Thyroid gland (tissue), 4 donors: Measurements from ENCODE around the gene MYO16. TPM values are rescaled to one million over a fixed set of nuclear protein-coding genes. Genes with fewer than 3 reads are reported as not detected.

ENCODE experiments used
- DNase-seq, 2 donors: peaks; one replicate each; pipeline ENCODE4 v3.0.0-alpha.2; 2019
- H3K27ac ChIP-seq, 3 donors: fragments of 200-600 bp; sonication (generic); 1 replicate in 2 of 3; 2 replicates in 1 of 3; pipeline ENCODE4 v1.5.1; 2016 to 2019; ENCODE audit warnings: mild to moderate bottlenecking in 1 of 3, moderate library complexity in 1 of 3
- H3K27me3 ChIP-seq: fragments of 200-600 bp; sonication (generic); one replicate; pipeline ENCODE4 v1.5.1; 2019
- H3K36me3 ChIP-seq, 2 donors: fragments of 200-600 bp; sonication (generic); one replicate each; pipeline ENCODE4 v1.5.1; 2016 to 2019
- H3K4me1 ChIP-seq, 2 donors: fragments of 200-600 bp; sonication (generic); one replicate each; pipeline ENCODE4 v1.5.1; 2017 to 2019
- H3K4me3 ChIP-seq, 3 donors: fragments of 200-600 bp; sonication (generic); replicated peaks in 1 of 3; 1 replicate in 2 of 3; 2 replicates in 1 of 3; pipeline ENCODE4 v1.5.1; 2016; ENCODE audit warnings: mild to moderate bottlenecking in 1 of 3
- H3K9me3 ChIP-seq: fragments of 200-600 bp; sonication (generic); one replicate; pipeline ENCODE4 v1.5.1; 2017
- POLR2A ChIP-seq, 2 donors: fragments of 450-650 bp; IDR thresholded peaks; one replicate each; pipeline ENCODE4 v1.6.1; 2017; ENCODE audit warnings: antibody characterized with exemption in 2 of 2, mild to moderate bottlenecking in 2 of 2, moderate library complexity in 1 of 2
- WGBS, 2 donors: methylation state at CpG; one replicate each; pipeline ENCODE4 v1.1.5; 2017; 5-methylcytosine and 5-hydroxymethylcytosine counted together
- intact Hi-C: fragments of 100-400 bp; cut with DNase I; formaldehyde crosslinking; loops from one replicate; pipeline ENCODE4 v1.15.1; 2023
- total RNA-seq, 4 donors: library from RNA; depleted of rRNA; stranded (reverse); fragments of >200 nt; gene quantifications; one replicate each; pipeline ENCODE4 v1.2.3, GENCODE V29; 2016
- TF ChIP-seq, protein P1 (sequence below), 6 experiments: fragments of 200-600 bp in 3 of 6; fragments of 450-650 bp in 3 of 6; sonication (generic) in 3 of 6; IDR thresholded peaks; one replicate each; pipeline ENCODE4 v1.5.1; 2016 to 2019; ENCODE audit warnings: antibody characterized with exemption in 6 of 6, mild to moderate bottlenecking in 2 of 6, inconsistent platforms in 1 of 6, moderate library complexity in 1 of 6

The MYO16 gene
- total RNA-seq, 4 donors from 2014 or later, result 0.10 to 0.13 (median 0.13) TPM; not detected in 1

DNA sequence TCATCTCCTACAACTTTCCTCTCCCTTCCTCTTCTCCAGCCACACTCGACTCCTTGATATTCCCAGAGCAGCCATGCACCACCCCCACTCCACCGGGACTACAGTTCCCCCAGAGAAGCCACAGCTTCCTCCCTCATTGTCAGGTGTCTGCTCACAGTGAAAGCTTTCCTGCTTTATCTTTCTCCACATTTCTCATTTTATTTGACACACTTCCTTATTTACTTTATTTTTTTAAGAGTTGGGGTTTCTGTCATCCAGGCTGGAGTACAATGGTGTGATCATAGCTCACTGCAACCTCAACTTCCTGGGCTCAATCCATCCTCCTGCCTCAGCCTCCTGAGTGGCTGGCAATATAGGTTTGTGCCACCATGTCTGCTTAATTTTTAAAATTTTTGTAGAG, 464.6 kb downstream of the MYO16 start:
- no peak overlapping the region for H3K27ac ChIP-seq
- H3K27me3 ChIP-seq, result no peaks in the 10 kb centered on the region
- no peak for DNase-seq
- TF ChIP-seq, protein P1, sequence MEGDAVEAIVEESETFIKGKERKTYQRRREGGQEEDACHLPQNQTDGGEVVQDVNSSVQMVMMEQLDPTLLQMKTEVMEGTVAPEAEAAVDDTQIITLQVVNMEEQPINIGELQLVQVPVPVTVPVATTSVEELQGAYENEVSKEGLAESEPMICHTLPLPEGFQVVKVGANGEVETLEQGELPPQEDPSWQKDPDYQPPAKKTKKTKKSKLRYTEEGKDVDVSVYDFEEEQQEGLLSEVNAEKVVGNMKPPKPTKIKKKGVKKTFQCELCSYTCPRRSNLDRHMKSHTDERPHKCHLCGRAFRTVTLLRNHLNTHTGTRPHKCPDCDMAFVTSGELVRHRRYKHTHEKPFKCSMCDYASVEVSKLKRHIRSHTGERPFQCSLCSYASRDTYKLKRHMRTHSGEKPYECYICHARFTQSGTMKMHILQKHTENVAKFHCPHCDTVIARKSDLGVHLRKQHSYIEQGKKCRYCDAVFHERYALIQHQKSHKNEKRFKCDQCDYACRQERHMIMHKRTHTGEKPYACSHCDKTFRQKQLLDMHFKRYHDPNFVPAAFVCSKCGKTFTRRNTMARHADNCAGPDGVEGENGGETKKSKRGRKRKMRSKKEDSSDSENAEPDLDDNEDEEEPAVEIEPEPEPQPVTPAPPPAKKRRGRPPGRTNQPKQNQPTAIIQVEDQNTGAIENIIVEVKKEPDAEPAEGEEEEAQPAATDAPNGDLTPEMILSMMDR (IDR thresholded peaks at IDR 0.05), result no peak
- TF ChIP-seq POLR2A (IDR thresholded peaks at IDR 0.05), result no peak
- no peaks in the 10 kb centered on the region for H3K9me3 ChIP-seq
- H3K36me3 ChIP-seq, result no peaks in the 10 kb centered on the region
- 65 to 76% methylated on average over 2 of the region's 2 CpGs for WGBS, 2 donors
- H3K4me3 ChIP-seq, result no peak overlapping the region
- intact Hi-C loops, result no loop called here
- no peaks in the 10 kb centered on the region for H3K4me1 ChIP-seq

DNA sequence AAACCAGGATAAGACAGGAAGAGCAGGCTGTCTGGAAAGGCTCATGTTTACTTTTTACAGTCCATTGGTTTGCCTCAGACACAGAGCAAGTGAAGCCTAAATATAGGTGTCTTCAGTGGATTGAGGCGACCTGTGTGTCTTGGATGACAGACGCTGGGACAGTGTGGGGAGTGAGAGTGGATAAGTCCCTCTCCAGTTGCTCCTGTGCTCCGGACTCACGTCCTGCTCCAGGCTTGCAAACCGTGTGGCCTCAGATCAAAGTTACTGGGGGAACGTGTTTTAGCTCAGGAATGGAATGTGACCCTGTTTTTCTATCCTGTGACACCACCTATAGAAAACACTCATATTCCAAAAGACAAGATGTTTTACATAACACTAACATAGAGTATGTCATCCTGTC, 465.7 kb downstream of the MYO16 start:
- no peaks in the 10 kb centered on the region for H3K9me3 ChIP-seq
- H3K4me1 ChIP-seq, result no peaks in the 10 kb centered on the region
- DNase-seq, result no peak
- H3K27me3 ChIP-seq, result no peaks in the 10 kb centered on the region
- H3K36me3 ChIP-seq, result no peaks in the 10 kb centered on the region
- H3K27ac ChIP-seq, result no peak overlapping the region
- TF ChIP-seq, protein P1 (IDR thresholded peaks at IDR 0.05), result no peak
- no peak for TF ChIP-seq POLR2A (IDR thresholded peaks at IDR 0.05)
- H3K4me3 ChIP-seq, result no peak overlapping the region
- intact Hi-C loops, result no loop called here
- 39 to 80% methylated on average over 6 of the region's 6 CpGs for whole genome bisulfite sequencing, 2 donors

DNA sequence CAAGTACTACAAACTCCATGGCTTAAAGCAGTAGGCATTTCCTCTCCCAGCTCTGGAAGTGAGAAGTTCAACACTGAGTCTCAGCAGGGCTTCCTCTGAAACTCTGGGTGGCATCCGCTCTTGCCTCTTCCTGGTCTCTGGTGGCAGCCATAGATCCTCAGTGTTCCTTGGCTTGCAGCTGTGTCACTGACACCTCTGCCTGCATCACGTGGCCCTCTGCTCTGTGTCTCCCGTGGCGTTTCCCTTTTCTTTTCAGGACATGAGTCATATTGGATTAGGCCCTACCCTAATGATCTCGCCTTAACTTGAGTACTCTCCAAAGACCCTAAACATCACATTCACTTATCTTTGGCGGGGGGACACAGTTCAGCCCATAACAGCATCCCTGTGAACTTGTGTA, 466.7 kb downstream of the MYO16 start:
- intact Hi-C loops, result no loop called here
- H3K27ac ChIP-seq, result no peak overlapping the region
- H3K4me3 ChIP-seq, result no peak overlapping the region
- WGBS, 2 donors, result 73 to 89% methylated on average over 5 to 6 of the region's 6 CpGs
- H3K36me3 ChIP-seq, result no peaks in the 10 kb centered on the region
- TF ChIP-seq, protein P1 (IDR thresholded peaks at IDR 0.05), result no peak
- no peak for TF ChIP-seq POLR2A (IDR thresholded peaks at IDR 0.05)
- H3K27me3 ChIP-seq, result no peaks in the 10 kb centered on the region
- DNase-seq, result no peak
- peaks cover 5 to 8% of the 10 kb centered on the region in 2 donors for H3K4me1 ChIP-seq
- H3K9me3 ChIP-seq, result no peaks in the 10 kb centered on the region

DNA sequence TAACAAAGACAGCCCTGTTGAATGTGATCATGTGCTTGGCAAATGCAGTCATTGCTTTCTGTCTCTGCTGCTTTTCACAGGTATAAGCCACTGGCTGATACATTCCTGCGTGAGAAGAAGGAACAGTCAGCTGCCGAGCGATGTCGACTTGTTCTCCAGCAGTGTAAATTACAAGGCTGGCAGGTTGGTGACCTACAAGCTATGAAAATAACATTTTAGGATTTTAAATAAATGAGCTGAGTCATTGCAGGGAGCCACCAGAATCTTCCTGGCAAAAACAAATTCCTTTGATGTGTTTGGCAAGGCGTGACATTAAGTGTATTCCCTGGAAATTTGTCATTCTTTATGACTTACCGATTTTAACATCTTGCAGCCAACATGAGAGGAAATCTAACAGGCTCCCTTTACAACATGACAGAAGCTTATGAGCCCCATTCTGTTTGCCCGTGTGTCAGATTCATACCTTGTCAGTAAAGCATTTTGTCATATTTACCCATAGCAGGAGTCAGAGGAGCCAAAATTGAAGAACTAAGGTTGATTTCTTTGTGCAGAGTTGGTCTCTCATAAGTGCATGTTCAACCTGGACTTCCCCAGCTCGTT, 471.4 kb downstream of the MYO16 start:
- H3K36me3 ChIP-seq, result no peaks in the 10 kb centered on the region
- intact Hi-C loops, result no loop called here
- H3K4me3 ChIP-seq, result no peak overlapping the region
- peaks cover 5 to 10% of the 10 kb centered on the region in 2 donors for H3K4me1 ChIP-seq
- DNase-seq, result peak; percentile 27 to 55
- TF ChIP-seq POLR2A (IDR thresholded peaks at IDR 0.05), result peak in 1 of 2 donors; percentile 24
- TF ChIP-seq, protein P1 (IDR thresholded peaks at IDR 0.05), result no peak
- 61 to 67% methylated on average over 8 of the region's 8 CpGs for WGBS, 2 donors
- H3K27me3 ChIP-seq, result no peaks in the 10 kb centered on the region
- peak overlapping the region; percentile 17 to 66 (median 63) for H3K27ac ChIP-seq
- H3K9me3 ChIP-seq, result no peaks in the 10 kb centered on the region

DNA sequence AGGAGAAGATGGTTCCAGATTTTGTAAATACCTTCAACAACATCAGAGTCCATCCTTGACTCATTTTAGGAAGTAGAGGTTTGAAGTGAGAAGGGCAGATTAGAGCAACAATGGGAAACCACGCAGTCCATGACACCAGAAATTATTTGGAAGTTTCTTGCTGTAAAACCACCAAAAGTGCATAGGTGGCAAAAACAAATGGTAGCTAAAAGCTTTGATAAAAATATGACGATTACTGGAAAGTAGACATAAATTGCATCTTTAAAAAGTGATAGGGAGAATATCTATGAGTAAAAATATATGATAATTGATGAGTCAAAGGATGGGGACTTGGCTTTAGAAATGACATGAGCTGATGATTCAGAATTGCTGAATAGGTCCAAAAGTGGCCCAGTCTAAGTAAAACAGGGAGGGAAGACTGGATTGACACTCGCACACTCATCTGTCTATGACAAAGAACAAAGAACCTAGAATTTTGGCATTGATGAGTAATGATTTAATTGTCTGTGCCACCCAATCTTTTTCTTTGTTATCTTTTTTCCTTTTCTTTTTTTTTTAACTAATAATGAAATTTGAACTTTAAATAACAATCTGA, 472.2 kb downstream of the MYO16 start:
- 89 to 95% methylated on average over 3 of the region's 3 CpGs for WGBS, 2 donors
- intact Hi-C loops, result no loop called here
- H3K27me3 ChIP-seq, result no peaks in the 10 kb centered on the region
- H3K4me1 ChIP-seq, result peaks cover 5 to 10% of the 10 kb centered on the region in 2 donors
- no peaks in the 10 kb centered on the region for H3K36me3 ChIP-seq
- no peak for DNase-seq
- no peak overlapping the region for H3K27ac ChIP-seq
- no peaks in the 10 kb centered on the region for H3K9me3 ChIP-seq
- no peak overlapping the region for H3K4me3 ChIP-seq
- TF ChIP-seq POLR2A (IDR thresholded peaks at IDR 0.05), result no peak
- TF ChIP-seq, protein P1 (IDR thresholded peaks at IDR 0.05), result no peak
